Fibroblast of skin of abdomen (primary cell): ENCODE data around the gene CACNG1. TPM values are rescaled to one million over a fixed set of nuclear protein-coding genes. Genes with fewer than 3 reads are reported as not detected.

Source experiments
- DNase-seq: peaks from one replicate; pipeline ENCODE4 v3.0.0-alpha.2; 2013
- polyA plus RNA-seq, 2 experiments: library from polyadenylated mRNA; unstranded; fragments of 120-200 nt; gene quantifications; one replicate each; pipeline ENCODE4 v1.2.1, GENCODE V29; 2013; ENCODE audit not compliant: insufficient read length in 2 of 2

CACNG1 gene
- polyA plus RNA-seq (2013, experiment 1 of 2; ENCODE audit: insufficient read length): 1.3 TPM
- 0.63 TPM for polyA plus RNA-seq (2013, experiment 2 of 2; ENCODE audit: insufficient read length)

- DNase-seq: no peak
Observed at GRCh38 chr17:67044016-67044772, at the start of gene CACNG1. TSS of gene CACNG1 (plus strand) at chr17:67044554. CDS start at chr17:67044661, 107 bp downstream.

- DNase-seq: no peak
Observed at GRCh38 chr17:66994930-66995535, 49.3 kb upstream of the CACNG1 start.

- DNase-seq: no peak
Observed at GRCh38 chr17:66995944-66996343, 48.4 kb upstream of the CACNG1 start.

GRCh38 chr17:66996926-66997325, 47.4 kb upstream of the CACNG1 start:
- no peak for DNase-seq

- no peak for DNase-seq
Observed at GRCh38 chr17:67003231-67003630, 41.1 kb upstream of the CACNG1 start.

- no peak for DNase-seq
Observed at GRCh38 chr17:67004181-67004580, 40.2 kb upstream of the CACNG1 start.

GRCh38 chr17:67007266-67007665, 37.1 kb upstream of the CACNG1 start:
- DNase-seq: no peak

GRCh38 chr17:67008101-67008500, 36.3 kb upstream of the CACNG1 start:
- no peak for DNase-seq

GRCh38 chr17:67011527-67012175, 32.7 kb upstream of the CACNG1 start:
- no peak for DNase-seq

GRCh38 chr17:67013891-67014290, 30.5 kb upstream of the CACNG1 start:
- no peak for DNase-seq

- no peak for DNase-seq
Observed at GRCh38 chr17:67015001-67015400, 29.4 kb upstream of the CACNG1 start.

GRCh38 chr17:67016039-67016762, 28.2 kb upstream of the CACNG1 start:
- DNase-seq: no peak

- no peak for DNase-seq
Observed at GRCh38 chr17:67017910-67018309, 26.4 kb upstream of the CACNG1 start.

- DNase-seq: no peak
Observed at GRCh38 chr17:67018471-67019434, 25.6 kb upstream of the CACNG1 start.

- DNase-seq: no peak
Observed at GRCh38 chr17:67019809-67020208, 24.5 kb upstream of the CACNG1 start.

GRCh38 chr17:67020293-67020766, 24.0 kb upstream of the CACNG1 start:
- no peak for DNase-seq

- no peak for DNase-seq
Observed at GRCh38 chr17:67021196-67021595, 23.2 kb upstream of the CACNG1 start.

GRCh38 chr17:67021743-67022450, 22.5 kb upstream of the CACNG1 start:
- DNase-seq: no peak

GRCh38 chr17:67022451-67022810, 21.9 kb upstream of the CACNG1 start:
- no peak for DNase-seq

GRCh38 chr17:67024736-67025135, 19.6 kb upstream of the CACNG1 start:
- DNase-seq: no peak

- DNase-seq: no peak
Observed at GRCh38 chr17:67025216-67025792, 19.1 kb upstream of the CACNG1 start.
